NCI-H1417 (cell line): ENCODE results near the gene CDH9.
"Not testable (repeated sequence)": the region's sequence is repeated elsewhere in the genome, so short reads cannot be mapped to it uniquely, and the experiment has no call there.

Experiments
- DNase-seq, 3 experiments: peaks; one replicate each; lab custom pipeline; 2025; lab: John Stamatoyannopoulos, UW

Gene CDH9

GRCh38 chr5:26955161-26955560, 83.2 kb downstream of the CDH9 start:
- no peak for DNase-seq

GRCh38 chr5:26948921-26949320, 89.5 kb downstream of the CDH9 start:
- no peak for DNase-seq

GRCh38 chr5:26945901-26946300, 92.5 kb downstream of the CDH9 start:
- DNase-seq = no peak

GRCh38 chr5:26942481-26942880, 95.9 kb downstream of the CDH9 start:
- no peak for DNase-seq

- DNase-seq = peak in 2 of 3 experiments; percentile 25 to 73
Measured at GRCh38 chr5:26940994-26941393, 97.4 kb downstream of the CDH9 start.

- DNase-seq = no peak
Measured at GRCh38 chr5:26932238-26932637, 106.1 kb downstream of the CDH9 start.

GRCh38 chr5:26921439-26921838, 116.9 kb downstream of the CDH9 start:
- DNase-seq = no peak

- DNase-seq = peak in 1 of 3 experiments; percentile 16
Measured at GRCh38 chr5:26903469-26903868, 134.9 kb downstream of the CDH9 start.

- no peak for DNase-seq
Measured at GRCh38 chr5:26894719-26895263, 143.6 kb downstream of the CDH9 start.

- DNase-seq = no peak
Measured at GRCh38 chr5:26893078-26893477, 145.3 kb downstream of the CDH9 start.

GRCh38 chr5:26889815-26890214, 148.6 kb downstream of the CDH9 start:
- DNase-seq = peak in 2 of 3 experiments; percentile 40 to 86

GRCh38 chr5:26884481-26884880, 153.9 kb downstream of the CDH9 start:
- no peak for DNase-seq

GRCh38 chr5:26883375-26883774, 155.0 kb downstream of the CDH9 start:
- no peak for DNase-seq

- no peak for DNase-seq
Measured at GRCh38 chr5:26881901-26882300, 156.5 kb downstream of the CDH9 start.

GRCh38 chr5:26877154-26877553, 161.2 kb downstream of the CDH9 start:
- DNase-seq = no peak

GRCh38 chr5:26872337-26872736, 166.0 kb downstream of the CDH9 start:
- DNase-seq = no peak

- DNase-seq = no peak
Measured at GRCh38 chr5:26869781-26870180, 168.6 kb downstream of the CDH9 start.

- peak in 2 of 3 experiments; percentile 6 to 63 for DNase-seq
Measured at GRCh38 chr5:26868504-26868903, 169.9 kb downstream of the CDH9 start.

GRCh38 chr5:26864061-26864460, 174.3 kb downstream of the CDH9 start:
- no peak for DNase-seq

GRCh38 chr5:26856238-26856637, 182.1 kb downstream of the CDH9 start:
- no peak for DNase-seq

- DNase-seq = not testable (repeated sequence)
Measured at GRCh38 chr5:26852450-26852849, 185.9 kb downstream of the CDH9 start.

GRCh38 chr5:26847041-26847736, 191.2 kb downstream of the CDH9 start:
- peak in 1 of 3 experiments; percentile 31 for DNase-seq

GRCh38 chr5:26843677-26844076, 194.7 kb downstream of the CDH9 start:
- DNase-seq = peak in 1 of 3 experiments; percentile 21

- no peak for DNase-seq
Measured at GRCh38 chr5:26833596-26833995, 204.8 kb downstream of the CDH9 start.
